ENCODE measurements around the gene CASP8. TPM values are rescaled to one million over a fixed set of nuclear protein-coding genes. Genes with fewer than 3 reads are reported as not detected.

CASP8 gene
- total and polyA plus RNA-seq, 2 donors (not counting 3 experiments of a cell fraction or from before 2014, with no cell fraction given): 5.3 to 5.8 TPM

DNA sequence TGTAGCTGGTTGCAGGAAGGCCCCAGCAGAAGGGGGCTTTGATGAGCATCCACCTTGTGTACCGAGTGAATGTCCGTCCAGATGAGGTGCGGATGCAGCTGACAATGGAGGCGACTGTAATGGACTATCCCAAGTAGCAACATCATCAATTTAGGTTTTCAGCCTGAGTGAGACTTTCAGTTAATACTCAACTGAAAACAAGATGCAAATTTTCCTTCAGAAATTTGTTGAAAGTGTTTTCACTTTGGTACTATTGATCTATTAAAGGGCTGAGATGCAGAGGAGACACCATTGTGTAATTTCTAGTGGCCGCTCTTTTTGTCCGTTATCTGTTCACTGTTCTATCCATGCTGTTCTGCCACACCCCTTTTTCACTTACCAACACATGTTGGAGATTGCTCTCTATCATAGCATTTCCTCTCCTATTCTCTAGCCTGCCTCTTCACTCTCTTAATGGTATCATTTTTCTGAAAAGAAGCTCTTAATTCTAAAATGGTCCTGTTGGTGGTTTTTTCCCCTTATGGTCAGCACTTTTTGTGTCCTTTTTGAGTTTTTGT lies 12.0 kb upstream of the CASP8 start:
- TF ChIP-seq POLR2AphosphoS5 (IDR thresholded peaks at IDR 0.05; ENCODE audit: insufficient read depth, low read depth, low read length): no peak
- no peak for TF ChIP-seq EZH2 (IDR thresholded peaks at IDR 0.05; ENCODE audit: borderline replicate concordance, low read depth, low read length, severe bottlenecking)
- no peak for TF ChIP-seq FOS (IDR thresholded peaks at IDR 0.05; ENCODE audit: borderline replicate concordance, insufficient read depth, low read length)
- no peak for TF ChIP-seq POLR2A (IDR thresholded peaks at IDR 0.05; ENCODE audit: low read depth, low read length)
- no peak for TF ChIP-seq GATA2 (IDR thresholded peaks at IDR 0.05; ENCODE audit: insufficient read depth, insufficient read length, low read depth, low read length)
- no peak for TF ChIP-seq JUN (IDR thresholded peaks at IDR 0.05; ENCODE audit: borderline replicate concordance, insufficient read depth, insufficient read length, low read depth)
- dilution Hi-C loops (cut with MboI; ENCODE audit: extremely low pct_ligation_motif_present, low sequenced_read_pairs): no loop called here
- Histone ChIP-seq H3K4me1 (ENCODE audit: control insufficient read depth, extremely low read depth, insufficient read depth, low read length) (no peaks in the 10 kb centered on the region), H3K79me2 (ENCODE audit: control insufficient read depth, insufficient read depth, low read length) (no peaks in the 10 kb centered on the region), H2AFZ (ENCODE audit: low read depth, low read length) (no peak overlapping the region), H4K20me1 (replicated peaks; ENCODE audit: control insufficient read depth, extremely low read depth, insufficient read depth, low read length) (no peaks in the 10 kb centered on the region), H3K9me1 (replicated peaks; ENCODE audit: control insufficient read depth, extremely low read depth, insufficient read depth, low read length) (no peaks in the 10 kb centered on the region), H3K4me3 (replicated peaks in 1 of 3; ENCODE audit: insufficient read depth in 1 of 3, low read depth in 1 of 3, low read length in 3 of 3) (no peak overlapping the region), H3K9ac (replicated peaks; ENCODE audit: extremely low read depth, insufficient read depth, low read length) (no peak overlapping the region), H3K27me3 (ENCODE audit: control insufficient read depth in 2 of 2, insufficient read depth in 2 of 2, low read length in 2 of 2) (peaks cover 0 to 4% of the 10 kb centered on the region in 2 experiments), H3K36me3 (ENCODE audit: control insufficient read depth in 2 of 2, extremely low read depth in 1 of 2, insufficient read depth in 2 of 2, low read length in 2 of 2) (no peaks in the 10 kb centered on the region), H3K9me3 (replicated peaks; ENCODE audit: control insufficient read depth, insufficient read depth, low read length) (no peaks in the 10 kb centered on the region), H3K27ac (ENCODE audit: insufficient read depth, low read depth, low read length) (no peak overlapping the region), H3K4me2 (ENCODE audit: insufficient read depth, low read length) (no peak overlapping the region)
- intact Hi-C loops (cut with micrococcal nuclease): no loop called here
- FAIRE-seq: no peak
- ChIA-PET CTCF (interaction anchor here (1.3 to 1.7 kb wide), 2 partner anchors 16 to 116 kb away, joined by 4 to 5 read pairs; no protein-coding TSS in a partner anchor), POLR2A (no interaction called here)
- DNase-seq (ENCODE audit: low read depth, low spot score): no peak
- BruUV-seq (replicated peaks): no TSS peak

DNA sequence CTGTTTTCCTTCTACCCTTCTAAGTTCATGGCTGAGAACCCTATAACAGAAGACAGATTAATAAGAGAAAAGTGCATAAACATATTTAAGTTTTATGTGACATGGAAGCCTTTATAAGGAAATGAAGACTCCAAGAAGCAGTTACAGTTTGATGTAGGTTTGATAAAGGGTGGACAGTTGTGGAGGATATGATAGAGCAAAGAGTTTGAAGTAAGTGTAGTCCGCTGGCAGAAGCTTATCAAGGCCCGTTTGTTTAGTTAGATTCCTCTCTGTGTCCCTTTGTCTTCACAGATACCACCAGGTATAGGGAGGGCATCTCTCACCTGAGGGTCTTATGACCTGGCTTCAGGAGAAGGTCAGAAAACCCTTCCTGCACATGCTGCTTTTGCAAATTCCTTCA lies 10.4 kb upstream of the CASP8 start:
- Histone ChIP-seq H3K27ac (ENCODE audit: insufficient read depth, low read depth, low read length) (no peak overlapping the region), H3K9me1 (replicated peaks; ENCODE audit: control insufficient read depth, extremely low read depth, insufficient read depth, low read length) (no peaks in the 10 kb centered on the region), H3K4me1 (ENCODE audit: control insufficient read depth, extremely low read depth, insufficient read depth, low read length) (no peaks in the 10 kb centered on the region), H3K9me3 (replicated peaks; ENCODE audit: control insufficient read depth, insufficient read depth, low read length) (no peaks in the 10 kb centered on the region), H3K4me3 (replicated peaks in 1 of 3; ENCODE audit: insufficient read depth in 1 of 3, low read depth in 1 of 3, low read length in 3 of 3) (no peak overlapping the region), H3K79me2 (ENCODE audit: control insufficient read depth, insufficient read depth, low read length) (no peaks in the 10 kb centered on the region), H2AFZ (ENCODE audit: low read depth, low read length) (no peak overlapping the region), H4K20me1 (replicated peaks; ENCODE audit: control insufficient read depth, extremely low read depth, insufficient read depth, low read length) (no peaks in the 10 kb centered on the region), H3K36me3 (ENCODE audit: control insufficient read depth in 2 of 2, extremely low read depth in 1 of 2, insufficient read depth in 2 of 2, low read length in 2 of 2) (no peaks in the 10 kb centered on the region), H3K4me2 (ENCODE audit: insufficient read depth, low read length) (no peak overlapping the region), H3K27me3 (ENCODE audit: control insufficient read depth in 2 of 2, insufficient read depth in 2 of 2, low read length in 2 of 2) (peaks cover 0 to 4% of the 10 kb centered on the region in 2 experiments), H3K9ac (replicated peaks; ENCODE audit: extremely low read depth, insufficient read depth, low read length) (no peak overlapping the region)
- BruUV-seq (replicated peaks): no TSS peak
- ChIA-PET POLR2A (no interaction called here), CTCF (no interaction called here)
- TF ChIP-seq, protein P1, sequence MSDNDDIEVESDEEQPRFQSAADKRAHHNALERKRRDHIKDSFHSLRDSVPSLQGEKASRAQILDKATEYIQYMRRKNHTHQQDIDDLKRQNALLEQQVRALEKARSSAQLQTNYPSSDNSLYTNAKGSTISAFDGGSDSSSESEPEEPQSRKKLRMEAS (IDR thresholded peaks at IDR 0.05; ENCODE audit: insufficient read depth, insufficient read length): no peak
- no peak for TF ChIP-seq POLR2AphosphoS5 (IDR thresholded peaks at IDR 0.05; ENCODE audit: insufficient read depth, low read depth, low read length)
- no peak for TF ChIP-seq POLR2A (IDR thresholded peaks at IDR 0.05; ENCODE audit: low read depth, low read length)
- no peak for TF ChIP-seq MYC (IDR thresholded peaks at IDR 0.05; ENCODE audit: low read depth, low read length)
- TF ChIP-seq EZH2 (IDR thresholded peaks at IDR 0.05; ENCODE audit: borderline replicate concordance, low read depth, low read length, severe bottlenecking): no peak
- TF ChIP-seq GATA2 (IDR thresholded peaks at IDR 0.05; ENCODE audit: insufficient read depth, insufficient read length, low read depth, low read length): no peak
- TF ChIP-seq JUN (IDR thresholded peaks at IDR 0.05; ENCODE audit: borderline replicate concordance, insufficient read depth, insufficient read length, low read depth): no peak
- dilution Hi-C loops (cut with MboI; ENCODE audit: extremely low pct_ligation_motif_present, low sequenced_read_pairs) (no loop called here), intact Hi-C loops (cut with micrococcal nuclease) (no loop called here)
- no peak for DNase-seq (ENCODE audit: low read depth, low spot score)
- FAIRE-seq: no peak
